GM21737 (cell line): ENCODE results near the gene GLP1R.

Experiments used
- ATAC-seq: cut with Tn5 transposase; IDR thresholded peaks from one replicate; pipeline ENCODE4 v1.9.1; 2021; ENCODE audit warnings: mild to moderate bottlenecking, moderate library complexity; ENCODE audit not compliant: unreplicated experiment

The GLP1R gene

DNA sequence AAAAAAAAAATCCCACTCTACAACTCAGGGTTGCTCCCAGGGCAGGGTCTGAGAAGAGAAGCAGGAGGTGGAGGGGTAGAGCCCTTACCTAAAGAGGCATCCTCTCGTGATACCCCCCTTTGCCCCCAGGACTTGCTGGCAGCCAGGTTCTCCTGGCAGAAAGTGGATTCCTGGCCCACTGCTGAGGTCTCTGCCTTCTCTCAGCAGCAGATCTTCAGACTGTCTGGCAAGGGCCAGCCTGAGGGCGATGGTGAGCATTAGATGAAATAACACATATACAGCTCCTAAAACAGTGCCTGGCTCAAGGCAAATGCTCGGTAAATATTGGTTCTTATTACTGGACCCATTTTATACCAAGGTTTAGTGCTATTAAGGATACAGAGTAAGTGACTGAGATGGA lies 4.8 kb upstream of the GLP1R start:
- ATAC-seq = no peak

DNA sequence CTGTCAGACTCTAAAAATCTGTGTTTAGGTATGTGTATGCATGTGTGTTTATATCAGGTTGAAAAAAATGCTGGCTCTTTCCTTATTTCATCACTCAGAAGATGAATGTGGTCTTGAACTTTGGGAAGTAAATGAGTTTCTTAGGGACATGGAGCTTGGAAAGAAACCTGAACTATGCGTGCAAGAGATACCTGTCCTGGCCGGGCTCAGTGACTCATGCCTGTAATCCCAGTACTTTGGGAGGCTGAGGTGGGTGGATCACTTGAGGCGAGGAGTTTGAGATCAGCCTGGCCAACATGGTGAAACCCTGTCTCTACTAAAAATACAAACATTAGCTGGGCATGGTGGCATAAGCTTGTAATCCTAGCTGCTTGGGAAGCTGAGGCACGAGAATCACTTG lies 4.4 kb upstream of the GLP1R start:
- no peak for ATAC-seq

DNA sequence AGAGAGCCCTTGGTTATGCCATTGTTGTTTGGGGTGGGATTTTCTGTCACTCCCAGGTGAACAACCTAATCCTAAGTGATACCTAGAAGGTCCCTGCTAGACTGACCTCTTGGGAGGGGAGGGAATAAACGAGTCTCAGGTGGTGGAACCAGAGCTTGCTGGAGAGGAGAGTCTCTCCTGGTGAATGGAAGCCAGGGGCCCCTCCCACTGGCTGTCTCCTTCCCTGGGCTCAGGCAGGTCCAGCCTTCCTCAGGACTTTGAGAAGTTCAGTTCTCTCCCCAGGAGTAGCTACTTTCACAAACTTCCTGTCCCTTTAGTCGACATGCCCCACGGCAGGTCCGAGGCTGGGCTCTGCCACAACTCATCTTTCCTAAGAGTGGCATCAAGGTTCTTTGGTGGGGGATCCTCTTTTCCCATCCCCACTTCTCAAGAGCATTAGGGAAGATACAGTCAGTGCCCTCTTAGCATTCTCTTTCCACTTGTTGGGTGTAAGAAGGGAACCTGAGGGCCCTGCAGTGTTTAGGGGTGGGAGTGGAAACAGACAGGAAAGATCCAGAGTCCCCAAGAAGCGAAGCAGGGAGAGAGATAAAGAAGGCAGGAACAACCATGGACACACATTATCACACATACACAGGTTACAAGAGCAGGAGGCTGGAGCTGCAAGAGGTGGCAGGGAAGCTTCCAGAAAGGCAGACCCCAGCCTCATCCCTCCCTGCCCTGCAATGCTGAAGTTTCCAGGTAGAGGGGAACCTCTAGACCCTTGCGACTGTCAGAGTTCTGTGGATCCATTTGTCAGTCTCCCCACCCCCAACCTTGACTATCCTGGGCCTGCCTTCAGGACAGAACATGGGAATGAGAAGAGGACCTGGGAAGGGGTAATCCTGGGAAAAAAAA lies 900 bp upstream of the GLP1R start:
- no peak for ATAC-seq

DNA sequence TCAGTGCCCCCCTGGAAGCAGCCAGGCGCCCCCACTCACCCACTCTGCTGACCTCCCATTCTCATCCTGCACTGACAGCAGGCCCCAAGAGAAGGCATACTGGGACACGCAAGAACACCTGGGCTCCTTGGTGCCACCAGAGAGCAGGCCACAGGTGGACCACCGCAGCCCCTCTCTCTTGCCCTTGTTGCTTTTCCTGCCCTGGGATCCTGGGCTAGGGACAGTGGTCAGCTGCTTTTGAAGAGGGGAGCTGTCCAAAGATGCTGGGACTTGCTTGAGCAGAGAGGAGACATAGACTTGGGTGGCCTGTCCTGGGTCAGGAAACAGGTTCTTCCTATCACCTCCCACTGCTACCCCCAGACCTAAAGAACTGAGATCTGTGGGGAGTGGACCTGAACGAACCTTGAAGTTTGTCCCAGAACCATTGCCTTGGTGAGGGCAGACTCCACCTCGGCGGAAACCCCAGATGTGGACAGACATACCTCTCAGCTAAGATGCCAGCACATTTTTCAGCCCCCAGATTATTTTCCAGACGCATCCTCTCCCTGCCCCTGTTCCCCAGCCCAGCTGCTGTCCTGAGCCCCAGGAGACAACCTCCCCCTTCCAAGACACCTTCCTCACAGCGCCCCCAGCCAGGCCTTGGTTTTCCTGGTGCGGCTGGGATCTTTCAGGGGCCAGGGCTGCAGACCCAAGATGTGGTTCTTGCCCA lies 1.1 kb downstream of the GLP1R start:
- no peak for ATAC-seq

DNA sequence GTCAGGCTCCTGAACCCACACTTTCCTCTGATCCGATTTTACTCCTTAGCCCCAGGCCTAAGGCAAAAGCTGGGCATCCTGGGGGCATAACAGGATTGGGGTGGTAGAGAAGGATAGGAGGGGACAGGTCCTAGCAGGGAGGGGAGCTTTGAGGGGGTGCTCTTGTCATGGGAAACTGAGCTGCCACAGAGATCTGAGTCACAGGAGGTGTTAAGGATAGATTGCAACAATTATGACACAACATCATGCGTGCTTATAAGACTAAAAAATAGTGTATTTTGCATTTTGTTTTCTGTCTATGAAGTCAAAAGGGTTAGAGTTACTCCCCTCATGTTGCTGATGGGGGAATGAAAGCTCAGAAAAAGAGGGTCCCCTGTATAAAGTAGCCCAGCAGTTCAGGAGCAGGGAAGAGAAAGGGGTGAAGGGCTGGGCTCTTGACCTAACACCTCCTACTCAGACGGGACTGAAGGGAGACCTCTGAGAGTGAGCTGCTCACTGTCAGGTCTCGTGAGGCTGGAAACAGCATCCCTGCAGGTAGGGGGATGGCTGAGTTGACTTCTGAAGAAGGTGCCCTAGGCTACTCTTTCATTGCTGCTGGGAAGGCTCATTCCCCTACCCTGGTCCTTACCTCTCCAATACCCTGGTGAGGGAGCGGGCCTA lies 2.0 kb downstream of the GLP1R start:
- ATAC-seq = no peak

DNA sequence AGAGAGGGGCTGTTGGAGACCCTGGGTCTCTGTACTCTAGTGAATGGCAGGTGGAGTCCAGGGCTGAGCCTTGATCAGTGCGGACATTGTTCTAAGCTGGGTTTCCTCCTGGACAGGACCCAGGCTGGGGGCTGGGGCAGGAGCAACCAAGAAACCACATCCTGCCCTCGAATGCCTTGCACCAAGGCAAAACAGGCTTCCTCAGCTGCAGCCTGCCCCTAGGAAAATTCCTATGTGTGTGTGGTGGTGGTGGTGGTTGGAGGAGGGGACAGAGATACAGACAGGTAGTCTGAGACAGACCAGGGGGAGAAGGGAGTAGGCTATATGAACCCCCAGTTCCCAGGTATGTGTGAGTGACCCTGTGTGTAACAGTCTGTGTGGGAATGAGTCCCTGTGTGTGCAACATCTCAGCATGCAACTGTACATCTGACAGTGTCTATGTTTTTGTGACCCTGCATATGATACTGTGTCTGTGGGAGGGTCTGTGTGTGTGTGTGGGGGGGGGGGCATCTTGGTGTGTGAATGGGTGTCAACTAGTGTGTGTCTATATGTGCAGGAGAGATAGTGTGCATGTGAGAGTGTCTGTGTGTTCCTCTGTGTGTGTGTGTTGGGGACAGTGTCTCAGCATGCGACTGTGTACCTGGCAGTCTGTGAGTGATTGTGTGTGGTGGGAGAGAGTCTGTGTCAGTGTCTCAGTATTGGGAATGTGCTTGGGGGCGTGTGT lies 3.0 kb downstream of the GLP1R start:
- no peak for ATAC-seq

DNA sequence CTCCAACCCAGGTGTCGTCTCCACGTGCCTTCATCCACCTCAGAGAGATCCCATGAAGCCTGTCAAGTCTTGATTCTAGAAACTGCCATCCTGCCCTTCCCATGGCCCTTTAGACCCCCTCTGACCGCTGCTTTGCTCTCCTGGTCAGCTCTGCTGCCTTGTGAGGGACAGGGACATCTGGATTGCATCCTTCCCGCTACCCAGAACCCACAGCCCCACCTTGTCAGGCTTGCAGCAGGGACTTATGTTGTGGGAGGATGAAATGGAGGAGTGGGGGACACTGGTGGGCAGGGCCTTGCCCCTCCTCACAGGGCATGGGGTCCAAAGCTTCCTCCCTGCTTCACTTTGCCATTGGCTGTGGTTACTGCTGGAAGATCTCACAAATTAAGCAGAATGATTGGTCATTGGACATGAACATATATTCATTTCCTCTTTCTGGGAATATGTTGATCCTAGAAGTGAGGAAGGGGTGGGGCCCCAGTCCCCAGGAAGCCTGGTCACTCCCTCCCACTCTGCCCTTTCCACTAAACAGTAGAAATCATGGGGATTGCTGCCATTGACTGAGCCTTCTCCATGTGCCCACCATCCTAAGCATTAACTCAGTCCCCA lies 4.5 kb downstream of the GLP1R start:
- ATAC-seq = no peak

DNA sequence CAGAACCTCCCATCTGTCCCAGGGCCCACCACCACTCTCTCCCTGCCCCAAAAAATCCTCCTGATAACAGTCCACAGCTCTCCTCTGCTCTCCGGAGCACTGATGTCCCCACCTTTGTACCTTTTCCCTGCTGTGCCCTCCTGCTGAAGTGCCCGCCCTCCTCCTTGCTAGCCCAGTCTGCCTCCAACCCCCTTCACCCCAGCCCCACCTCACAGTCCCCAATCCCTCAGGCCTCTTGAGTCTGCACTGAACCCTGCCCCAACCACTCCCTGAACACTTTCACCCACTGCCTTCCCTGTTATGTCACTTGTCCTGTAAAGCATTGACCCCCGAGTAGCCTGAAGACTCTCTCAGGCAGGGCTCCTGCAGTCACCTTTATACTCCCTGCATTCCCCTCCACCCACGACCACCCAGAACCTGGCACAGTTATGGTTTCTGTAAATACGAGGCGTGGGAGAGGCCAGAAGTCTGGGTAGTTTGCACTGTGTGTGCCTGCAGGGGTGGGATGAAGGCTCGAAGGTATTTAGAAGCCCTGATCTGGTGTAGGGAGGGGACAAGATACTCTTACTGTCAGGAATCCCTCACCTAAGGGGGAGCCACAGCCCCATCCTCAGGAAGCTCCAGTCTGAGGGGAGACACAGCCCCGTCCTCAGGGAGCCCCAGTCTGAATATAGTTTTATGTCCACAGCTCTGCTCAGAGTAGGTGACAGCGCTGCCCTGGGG lies 5.4 kb downstream of the GLP1R start:
- no peak for ATAC-seq

DNA sequence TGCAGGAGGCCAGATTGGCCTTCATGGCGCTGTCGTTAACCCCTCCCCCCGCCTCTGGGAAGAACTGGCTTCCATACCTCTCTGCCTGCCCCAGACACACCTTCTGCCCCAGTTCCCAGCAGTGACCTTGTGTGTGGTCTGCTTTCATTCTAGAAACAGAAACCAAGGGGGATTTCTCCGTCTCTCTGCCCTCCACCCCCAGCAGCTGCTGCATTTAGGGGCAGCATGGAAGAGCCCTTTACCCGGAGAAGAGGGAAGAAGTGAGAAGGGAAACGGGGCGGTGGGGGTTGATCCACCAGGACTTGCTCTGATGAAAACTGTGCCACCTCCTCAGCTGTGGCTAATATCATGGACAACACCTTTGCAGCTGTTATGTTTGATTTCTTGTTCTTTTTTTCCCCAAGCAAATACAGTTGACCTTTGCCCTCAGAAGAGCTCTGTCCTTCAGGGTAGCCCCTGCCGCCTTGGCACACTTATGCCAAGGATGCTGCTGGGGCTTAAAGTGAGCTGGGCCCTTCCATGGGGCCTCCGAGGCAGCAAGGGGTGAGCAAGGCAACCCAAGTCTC lies 6.1 kb downstream of the GLP1R start:
- no peak for ATAC-seq

DNA sequence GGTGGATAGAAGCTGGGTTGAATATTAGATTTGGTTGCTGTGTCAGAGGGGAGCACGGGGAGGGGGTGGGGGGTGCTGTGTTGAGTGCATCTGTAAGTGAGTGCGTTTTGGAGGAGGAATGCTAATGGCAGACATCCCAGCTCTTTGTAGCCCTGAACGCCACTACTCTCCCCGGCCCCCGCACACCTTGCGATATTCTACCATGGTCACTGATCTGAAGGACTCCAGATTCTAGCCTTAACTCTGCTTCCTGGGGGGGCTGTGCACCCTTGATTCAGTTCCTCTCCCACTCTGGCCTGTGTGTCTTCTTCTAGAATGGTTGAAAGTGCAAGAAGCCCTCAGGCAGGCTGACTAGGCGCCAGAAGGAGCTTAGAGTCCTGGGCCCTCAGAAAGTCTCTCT lies 7.1 kb downstream of the GLP1R start:
- ATAC-seq = no peak

DNA sequence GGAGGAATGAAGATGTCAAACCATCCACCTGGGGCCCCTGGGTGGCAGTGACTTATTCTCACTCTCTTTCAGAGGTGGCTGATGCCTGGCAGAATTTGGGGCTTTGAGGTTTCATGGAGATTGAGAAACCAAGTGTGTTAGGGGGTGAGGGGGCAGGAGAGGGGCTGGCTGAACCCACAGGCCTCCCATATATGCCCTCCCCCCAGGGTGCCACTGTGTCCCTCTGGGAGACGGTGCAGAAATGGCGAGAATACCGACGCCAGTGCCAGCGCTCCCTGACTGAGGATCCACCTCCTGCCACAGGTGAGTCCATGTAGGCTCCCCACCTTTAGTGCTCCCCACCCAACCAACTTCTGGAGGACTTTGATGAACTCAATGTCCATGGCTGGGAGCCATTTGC lies 7.6 kb downstream of the GLP1R start:
- ATAC-seq = no peak

DNA sequence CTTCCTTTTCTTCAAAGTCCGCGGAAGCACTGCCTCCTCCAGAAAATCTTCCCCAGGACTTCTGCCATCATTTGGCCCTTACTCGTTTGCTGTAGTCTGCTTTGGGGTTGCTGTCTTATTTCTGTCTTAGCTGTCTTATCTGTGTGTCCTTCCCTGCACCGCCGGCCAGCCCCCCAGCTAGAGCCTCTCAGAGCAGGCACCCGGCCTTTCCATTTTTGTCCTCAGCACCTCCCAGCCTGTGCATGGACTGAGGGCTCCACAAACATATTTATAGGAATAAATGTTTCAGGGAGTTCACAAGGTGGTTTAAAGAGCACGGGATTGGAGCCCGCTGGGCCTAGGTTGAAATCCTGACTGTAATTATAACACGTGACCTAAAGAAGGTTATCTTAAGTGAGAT lies 8.1 kb downstream of the GLP1R start:
- no peak for ATAC-seq

DNA sequence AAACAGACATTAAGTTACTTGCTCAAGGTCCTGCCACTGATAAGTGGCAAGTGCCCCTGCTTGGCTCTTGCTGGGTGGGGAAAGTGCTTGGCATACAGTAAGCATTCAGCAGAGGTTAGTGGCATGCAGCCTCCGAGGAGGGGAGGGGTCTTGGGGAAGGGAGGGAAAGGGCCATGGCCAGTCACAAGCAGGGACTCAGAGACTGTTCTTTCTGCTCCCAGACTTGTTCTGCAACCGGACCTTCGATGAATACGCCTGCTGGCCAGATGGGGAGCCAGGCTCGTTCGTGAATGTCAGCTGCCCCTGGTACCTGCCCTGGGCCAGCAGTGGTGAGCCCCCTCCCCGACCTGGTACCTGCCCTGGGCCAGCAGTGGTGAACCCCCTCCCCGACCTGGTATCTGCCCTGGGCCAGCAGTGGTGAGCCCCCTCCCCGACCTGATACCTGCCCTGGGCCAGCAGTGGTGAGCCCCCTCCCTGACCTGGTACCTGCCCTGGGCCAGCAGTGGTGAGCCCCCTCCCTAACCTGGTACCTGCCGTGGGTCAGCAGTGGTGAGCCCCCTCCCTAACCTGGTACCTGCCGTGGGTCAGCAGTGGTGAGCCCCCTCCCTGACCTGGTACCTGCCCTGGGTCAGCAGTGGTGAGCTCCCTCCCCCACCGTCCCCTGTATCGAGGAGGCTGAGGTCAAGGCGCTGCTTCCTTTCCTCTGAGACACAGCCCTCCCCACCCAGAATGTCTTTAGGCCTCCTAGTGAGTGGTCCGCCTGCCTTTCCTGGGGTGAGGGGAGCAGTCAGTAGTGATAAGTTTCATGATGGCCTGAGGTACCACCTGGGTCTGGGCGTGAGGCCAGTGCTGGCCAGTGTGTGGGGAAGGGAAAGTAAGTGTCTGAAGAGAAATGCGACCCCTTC lies 8.9 kb downstream of the GLP1R start:
- no peak for ATAC-seq

DNA sequence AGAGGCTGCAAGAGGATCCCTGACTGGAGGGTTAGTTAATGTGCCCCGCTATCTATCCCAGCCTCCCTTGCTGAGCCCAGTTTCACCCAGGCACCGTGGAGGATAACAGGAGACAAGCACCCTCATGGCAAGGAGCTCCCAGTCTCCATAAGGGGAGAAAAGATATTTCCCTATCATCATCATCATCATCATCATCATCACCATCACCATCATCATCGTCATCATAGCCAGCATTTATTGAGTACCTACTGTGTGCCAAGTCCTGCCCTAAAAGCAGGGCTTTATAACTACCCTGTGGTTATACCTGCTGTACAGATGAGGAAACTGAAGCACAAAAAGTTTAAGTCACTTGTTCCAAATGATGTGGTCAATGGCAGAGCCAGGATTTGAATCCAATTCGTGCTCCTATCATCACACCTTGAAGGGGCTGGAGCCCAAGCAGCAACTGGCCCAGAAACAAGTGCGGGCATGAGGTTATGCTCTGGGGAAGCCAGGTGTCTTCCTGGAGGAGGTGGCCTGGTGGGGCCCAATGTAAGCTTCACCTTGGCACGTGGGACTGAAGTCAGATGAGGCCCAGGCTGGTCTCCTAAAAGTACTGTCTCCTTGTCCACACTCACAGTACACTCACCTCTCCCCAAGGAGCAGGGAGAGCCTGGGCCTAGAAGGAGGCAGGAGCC lies 10.0 kb downstream of the GLP1R start:
- ATAC-seq = no peak

DNA sequence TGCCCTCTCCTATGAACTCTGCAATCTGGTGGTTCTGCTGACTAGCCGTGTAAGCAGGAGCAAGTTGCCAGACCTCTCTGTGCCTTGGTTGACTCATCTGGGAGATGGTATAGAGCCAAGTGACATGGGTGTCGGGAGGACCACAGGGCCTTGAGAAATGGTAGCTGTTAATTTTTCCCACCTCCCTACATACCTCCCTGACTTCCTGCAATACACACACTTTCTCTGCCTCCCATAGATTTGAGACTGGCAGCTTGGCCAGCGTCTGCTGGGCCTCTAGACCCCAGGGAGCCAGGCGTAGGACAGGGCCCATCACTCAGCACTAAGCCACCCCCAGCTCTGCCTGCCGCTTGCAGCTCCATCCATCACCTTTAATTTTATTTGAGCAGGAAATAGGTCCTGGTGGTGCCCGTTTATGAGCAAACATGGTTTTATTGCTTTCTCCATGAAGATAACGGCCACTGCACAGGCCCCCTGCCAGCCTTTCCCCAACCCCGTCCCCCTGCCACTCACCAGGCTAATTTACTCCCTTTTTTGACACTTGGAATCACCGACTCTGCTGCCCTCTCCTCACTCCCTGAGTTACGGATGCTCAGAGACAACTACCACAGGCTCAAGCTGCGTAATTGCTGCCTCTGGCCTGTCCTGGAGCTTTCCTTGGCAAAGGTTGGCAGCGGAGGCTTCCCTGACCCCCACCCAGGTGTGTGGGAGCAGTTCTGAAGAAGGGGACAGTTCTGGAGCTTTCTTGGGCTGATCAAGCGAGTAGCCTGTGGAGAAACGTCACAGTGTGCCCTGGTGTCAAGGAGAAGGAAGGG lies 11.1 kb downstream of the GLP1R start:
- no peak for ATAC-seq

DNA sequence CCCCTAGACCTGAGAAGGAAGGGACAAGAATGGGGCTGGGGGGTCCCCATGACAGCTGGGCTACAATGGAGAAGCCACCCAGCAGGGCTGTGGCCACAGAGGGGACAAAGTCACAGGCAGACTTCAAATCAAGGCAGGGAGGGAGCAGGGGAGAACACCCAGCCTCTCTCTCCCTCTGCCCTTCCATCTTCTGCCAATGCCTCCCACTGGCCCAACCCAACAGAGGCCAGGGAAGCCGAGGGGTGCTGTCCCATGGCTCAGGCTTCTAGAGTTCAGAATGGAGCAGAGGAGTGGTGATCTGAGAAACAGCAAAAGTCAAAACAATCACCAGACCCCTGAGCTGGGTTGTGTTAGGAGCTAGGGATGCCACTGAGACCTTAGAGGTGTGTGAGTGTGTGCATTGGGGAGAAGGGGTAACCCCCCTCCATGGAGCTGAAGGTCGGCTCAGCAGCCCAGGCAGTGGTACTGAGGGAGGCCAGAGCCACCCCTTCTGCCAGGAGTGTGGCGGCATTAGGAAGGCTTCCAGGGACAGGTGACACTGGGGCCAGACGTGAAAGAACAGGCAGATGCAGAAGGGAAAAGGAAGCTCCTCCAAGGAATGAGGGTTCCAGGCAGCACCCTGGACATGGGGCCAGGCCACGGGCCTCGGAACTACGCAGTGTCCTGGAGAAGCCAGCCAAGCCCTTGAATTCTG lies 12.0 kb downstream of the GLP1R start:
- no peak for ATAC-seq

DNA sequence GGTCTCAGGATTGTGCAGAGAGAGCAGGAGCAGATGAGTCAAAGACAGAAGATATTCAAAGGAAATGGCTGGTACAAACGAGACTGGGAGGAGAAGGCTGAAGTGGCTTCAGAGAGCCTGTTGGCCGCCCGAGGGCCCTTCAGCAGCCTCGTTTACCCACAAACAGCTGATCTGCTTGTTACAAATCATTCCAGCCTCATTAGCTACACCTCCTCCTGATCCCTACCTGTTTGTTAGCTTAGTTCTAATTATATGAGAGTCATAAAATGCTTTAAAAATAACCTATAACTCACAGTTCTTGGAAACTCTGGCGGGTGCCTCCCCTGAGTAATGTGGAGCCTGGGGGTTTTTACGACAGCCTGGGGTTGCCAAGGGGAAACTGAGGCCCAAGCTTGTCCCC lies 12.6 kb downstream of the GLP1R start:
- ATAC-seq = no peak
